BE2C (cell line): Measurements from ENCODE around the gene RANBP17.

ENCODE experiments used
- DNase-seq: peaks from one replicate; pipeline ENCODE4 v3.0.0-alpha.2; 2020
- H3K27me3 ChIP-seq: fragments of 250-450 bp; sonication (Bioruptor Pico); 2 replicates; pipeline ENCODE4 v1.5.1; 2020; ENCODE audit warnings: mild to moderate bottlenecking
- H3K36me3 ChIP-seq: fragments of 250-450 bp; sonication (Bioruptor Pico); 2 replicates; pipeline ENCODE4 v1.5.1; 2020; ENCODE audit warnings: mild to moderate bottlenecking
- H3K4me1 ChIP-seq: fragments of 250-450 bp; sonication (Bioruptor Pico); 2 replicates; pipeline ENCODE4 v1.5.1; 2020
- H3K4me3 ChIP-seq: 2 replicates; pipeline ENCODE4 v1.5.1; 2011; ENCODE audit warnings: low read depth, low read length
- H3K9me3 ChIP-seq: fragments of 250-450 bp; sonication (Bioruptor Pico); 2 replicates; pipeline ENCODE4 v1.5.1; 2020
- CTCF ChIP-seq: IDR thresholded peaks from 2 replicates; pipeline ENCODE4 v1.5.1; 2012; ENCODE audit warnings: mild to moderate bottlenecking, low read depth, low read length

The RANBP17 gene

GRCh38 chr5:171314728-171315385 lies 453.0 kb downstream of the RANBP17 start:
- Histone ChIP-seq H3K4me1 (no peaks in the 10 kb centered on the region; the same call in 1 of the 2 replicates), H3K9me3 (no peaks in the 10 kb centered on the region), H3K4me3 (no peak overlapping the region), H3K36me3 (no peaks in the 10 kb centered on the region), H3K27me3 (no peaks in the 10 kb centered on the region)
- no peak for TF ChIP-seq CTCF
- DNase-seq = no peak

GRCh38 chr5:171315386-171315891 lies 453.6 kb downstream of the RANBP17 start:
- H3K9me3 ChIP-seq = no peaks in the 10 kb centered on the region
- H3K27me3 ChIP-seq = no peaks in the 10 kb centered on the region
- no peak for DNase-seq
- no peaks in the 10 kb centered on the region; the same call in 1 of the 2 replicates for H3K4me1 ChIP-seq
- H3K36me3 ChIP-seq = no peaks in the 10 kb centered on the region
- TF ChIP-seq CTCF = no peak
- H3K4me3 ChIP-seq = no peak overlapping the region

DNA sequence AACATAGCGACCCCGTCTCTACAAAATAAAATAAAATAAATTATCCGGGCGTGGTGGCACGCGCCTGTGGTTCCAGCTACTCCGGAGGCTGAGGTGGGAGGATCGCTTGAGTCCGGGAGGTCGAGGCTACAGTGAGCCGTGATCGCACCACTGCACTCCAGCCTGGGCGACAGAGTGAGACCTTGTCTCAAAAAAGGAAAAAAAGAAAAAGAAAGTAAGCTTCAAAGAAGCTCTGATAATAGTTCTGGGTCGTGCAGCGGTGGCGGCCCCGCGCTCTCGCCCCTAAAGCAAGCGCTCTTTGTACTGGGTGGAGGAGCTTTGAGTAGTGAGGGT lies 454.1 kb downstream of the RANBP17 start:
- TF ChIP-seq CTCF = no peak
- Histone ChIP-seq H3K4me1 (no peaks in the 10 kb centered on the region; the same call in 1 of the 2 replicates), H3K27me3 (no peaks in the 10 kb centered on the region), H3K36me3 (no peaks in the 10 kb centered on the region), H3K9me3 (no peaks in the 10 kb centered on the region), H3K4me3 (no peak overlapping the region)
- no peak for DNase-seq

GRCh38 chr5:171316258-171317121 lies 454.7 kb downstream of the RANBP17 start:
- no peak for DNase-seq
- H3K27me3 ChIP-seq = no peaks in the 10 kb centered on the region
- H3K9me3 ChIP-seq = no peaks in the 10 kb centered on the region
- H3K4me1 ChIP-seq = no peaks in the 10 kb centered on the region; the same call in 1 of the 2 replicates
- no peaks in the 10 kb centered on the region for H3K36me3 ChIP-seq
- no peak overlapping the region for H3K4me3 ChIP-seq
- no peak for TF ChIP-seq CTCF

- no peaks in the 10 kb centered on the region for H3K9me3 ChIP-seq
- no peaks in the 10 kb centered on the region for H3K27me3 ChIP-seq
- no peaks in the 10 kb centered on the region for H3K36me3 ChIP-seq
- TF ChIP-seq CTCF = no peak
- no peaks in the 10 kb centered on the region; the same call in 1 of the 2 replicates for H3K4me1 ChIP-seq
- H3K4me3 ChIP-seq = no peak overlapping the region
- no peak for DNase-seq
Measured at GRCh38 chr5:171317230-171317629, 455.4 kb downstream of the RANBP17 start.

GRCh38 chr5:171318026-171318425 lies 456.2 kb downstream of the RANBP17 start:
- H3K27me3 ChIP-seq = no peaks in the 10 kb centered on the region

More at GRCh38 chr5:171318026-171318425, 456.2 kb downstream of the RANBP17 start:
- Histone ChIP-seq H3K4me1 (no peaks in the 10 kb centered on the region; the same call in 1 of the 2 replicates), H3K36me3 (no peaks in the 10 kb centered on the region), H3K4me3 (no peak overlapping the region), H3K9me3 (no peaks in the 10 kb centered on the region)
- no peak for TF ChIP-seq CTCF
- no peak for DNase-seq
